ENCODE measurements around the gene RAB18.

RAB18 gene

GRCh38 chr10:27527666-27528295, 23.7 kb downstream of the RAB18 start:
- no peak for TF ChIP-seq CTCF (IDR thresholded peaks at IDR 0.05; ENCODE audit: low read depth, low read length)
- DNase-seq (ENCODE audit: extremely low read depth, low read depth): no peak

- DNase-seq (ENCODE audit: extremely low read depth, low read depth): no peak
Measured at GRCh38 chr10:27529010-27529783, 25.1 kb downstream of the RAB18 start.

GRCh38 chr10:27530477-27530876, 26.4 kb downstream of the RAB18 start:
- TF ChIP-seq CTCF (IDR thresholded peaks at IDR 0.05; ENCODE audit: low read depth, low read length): no peak
- DNase-seq (ENCODE audit: extremely low read depth, low read depth): no peak

More at GRCh38 chr10:27529010-27529783, 25.1 kb downstream of the RAB18 start:
- TF ChIP-seq CTCF (IDR thresholded peaks at IDR 0.05; ENCODE audit: low read depth, low read length): no peak

GRCh38 chr10:27531336-27531847, 27.3 kb downstream of the RAB18 start:
- DNase-seq (ENCODE audit: extremely low read depth, low read depth): no peak
- no peak for TF ChIP-seq CTCF (IDR thresholded peaks at IDR 0.05; ENCODE audit: low read depth, low read length)

GRCh38 chr10:27534161-27534700, 30.1 kb downstream of the RAB18 start:
- DNase-seq (ENCODE audit: extremely low read depth, low read depth): no peak
- TF ChIP-seq CTCF (IDR thresholded peaks at IDR 0.05; ENCODE audit: low read depth, low read length): no peak

- TF ChIP-seq CTCF (IDR thresholded peaks at IDR 0.05; ENCODE audit: low read depth, low read length): no peak
- no peak for DNase-seq (ENCODE audit: extremely low read depth, low read depth)
Measured at GRCh38 chr10:27535317-27535716, 31.2 kb downstream of the RAB18 start.

GRCh38 chr10:27536437-27536836, 32.3 kb downstream of the RAB18 start:
- no peak for DNase-seq (ENCODE audit: extremely low read depth, low read depth)
- TF ChIP-seq CTCF (IDR thresholded peaks at IDR 0.05; ENCODE audit: low read depth, low read length): no peak

All from AG09319 (cell line).